NCI-H1417 treated with DMSO at 0.1 percent for 48 hours (cell line): Measurements from ENCODE around the gene SLC14A1.

Experiments
- DNase-seq: peaks from one replicate; lab custom pipeline; 2025; lab: John Stamatoyannopoulos, UW

The SLC14A1 gene

DNA sequence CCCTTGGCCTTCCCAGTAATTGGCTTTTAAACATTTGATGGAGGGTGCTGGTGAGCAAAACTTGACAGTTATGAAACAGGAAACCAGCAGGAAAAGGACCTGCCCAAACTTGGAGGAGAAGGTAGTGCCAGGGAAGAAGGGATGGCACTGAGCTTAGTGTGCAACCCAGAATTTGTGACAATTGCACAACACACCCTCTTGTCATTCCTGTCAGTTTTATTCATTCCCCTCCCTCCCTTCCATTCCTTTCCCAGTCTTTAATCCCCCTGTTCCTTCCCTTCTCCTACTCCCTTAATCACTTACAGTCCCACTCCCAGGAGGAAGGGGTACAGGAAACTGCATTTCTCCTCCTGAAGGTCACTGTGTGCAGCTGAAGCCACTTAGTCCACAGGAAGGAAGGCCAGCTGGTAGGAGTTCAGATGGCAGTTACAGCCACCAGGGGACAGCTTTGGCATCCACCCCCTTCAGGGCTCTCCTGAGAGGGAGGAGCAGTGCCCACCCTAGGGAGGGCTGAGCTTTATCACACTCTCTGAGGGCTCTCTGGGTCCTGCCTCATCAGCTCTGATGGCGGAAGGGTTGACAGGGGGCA is 77.5 kb downstream of the SLC14A1 start:
- no peak for DNase-seq
